GM20000 (cell line): ENCODE results near the gene LAP3.

ENCODE experiments used
- DNase-seq: peaks from one replicate; pipeline ENCODE4 v3.0.0; 2012; ENCODE audit warnings: low spot score
- CTCF ChIP-seq: IDR thresholded peaks from 2 replicates; pipeline ENCODE4 v1.5.1; 2012; ENCODE audit warnings: mild to moderate bottlenecking, control low read depth; ENCODE audit errors: extremely low read depth, missing control alignments

The LAP3 gene

DNA sequence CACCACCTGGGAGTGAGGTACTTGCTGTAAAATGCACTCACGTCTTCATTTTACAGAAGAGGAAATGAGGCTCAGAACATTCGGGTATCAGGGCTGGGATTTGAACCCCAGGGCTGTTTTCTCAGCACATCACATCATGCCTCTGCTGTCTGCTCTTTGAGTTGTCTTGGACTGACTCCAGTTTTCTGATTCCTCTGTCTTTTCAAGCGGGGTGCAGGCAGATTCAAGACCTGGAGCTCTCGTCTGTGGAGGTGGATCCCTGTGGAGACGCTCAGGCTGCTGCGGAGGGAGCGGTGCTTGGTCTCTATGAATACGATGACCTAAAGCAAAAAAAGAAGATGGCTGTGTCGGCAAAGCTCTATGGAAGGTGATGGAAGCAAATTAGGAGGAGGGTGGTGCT lies 6.3 kb downstream of the LAP3 start:
- DNase-seq: no peak
- TF ChIP-seq CTCF: no peak

- TF ChIP-seq CTCF: no peak
- DNase-seq: no peak
Observed at GRCh38 chr4:17583941-17584340, 6.9 kb downstream of the LAP3 start.

DNA sequence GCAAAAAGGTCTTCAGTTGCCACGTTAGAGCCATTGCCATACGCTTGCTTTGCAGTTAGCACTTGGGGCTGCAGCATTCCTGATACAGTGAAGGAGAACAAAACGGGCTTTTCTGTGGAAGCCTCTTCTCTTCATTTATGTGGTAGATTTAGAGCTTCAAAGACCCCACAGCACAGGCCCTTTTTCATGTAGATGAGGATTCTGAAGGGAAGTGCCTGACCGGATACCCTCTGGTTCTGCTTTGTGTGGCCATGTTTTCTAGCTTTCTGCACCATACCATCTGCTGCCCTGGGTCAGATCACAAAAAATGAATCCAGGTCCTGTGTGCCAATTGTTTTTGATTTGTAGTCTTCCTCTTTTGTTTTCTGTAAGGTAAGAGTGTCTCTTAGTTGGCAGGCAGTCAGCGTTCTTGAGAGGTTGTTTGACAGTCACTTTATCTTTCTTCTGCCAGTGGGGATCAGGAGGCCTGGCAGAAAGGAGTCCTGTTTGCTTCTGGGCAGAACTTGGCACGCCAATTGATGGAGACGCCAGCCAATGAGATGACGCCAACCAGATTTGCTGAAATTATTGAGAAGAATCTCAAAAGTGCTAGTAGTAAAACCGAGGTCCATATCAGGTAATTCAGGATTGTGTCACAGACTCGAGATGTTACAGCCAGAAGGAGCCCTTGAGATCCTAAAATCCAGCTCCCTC lies 7.7 kb downstream of the LAP3 start:
- no peak for DNase-seq
- TF ChIP-seq CTCF: no peak

GRCh38 chr4:17587094-17587822 lies 10.3 kb downstream of the LAP3 start:
- TF ChIP-seq CTCF: no peak
- no peak for DNase-seq

DNA sequence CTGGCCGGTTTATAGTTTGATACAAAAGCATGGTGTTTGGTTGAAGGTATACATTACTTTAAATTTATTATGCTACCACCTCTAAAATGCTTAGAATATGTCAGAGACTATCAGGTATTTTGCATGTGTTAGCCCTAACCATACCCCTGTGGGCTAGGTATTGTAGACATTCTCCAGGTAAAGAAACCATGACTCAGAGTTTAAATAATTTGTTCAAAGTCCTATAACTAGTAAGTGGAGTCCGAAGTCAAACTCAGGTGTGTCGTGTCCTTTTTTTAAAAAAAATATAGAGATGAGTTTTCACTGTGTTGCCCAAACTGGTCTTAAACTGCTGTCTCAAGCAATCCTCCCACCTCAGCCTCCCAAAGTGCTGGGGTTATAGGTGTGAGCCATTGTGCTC lies 12.4 kb downstream of the LAP3 start:
- no peak for TF ChIP-seq CTCF

GRCh38 chr4:17595471-17596005 lies 18.5 kb downstream of the LAP3 start:
- DNase-seq: peak; percentile 26
- TF ChIP-seq CTCF: no peak

More for the DNA sequence above, 12.4 kb downstream of the LAP3 start:
- no peak for DNase-seq

DNA sequence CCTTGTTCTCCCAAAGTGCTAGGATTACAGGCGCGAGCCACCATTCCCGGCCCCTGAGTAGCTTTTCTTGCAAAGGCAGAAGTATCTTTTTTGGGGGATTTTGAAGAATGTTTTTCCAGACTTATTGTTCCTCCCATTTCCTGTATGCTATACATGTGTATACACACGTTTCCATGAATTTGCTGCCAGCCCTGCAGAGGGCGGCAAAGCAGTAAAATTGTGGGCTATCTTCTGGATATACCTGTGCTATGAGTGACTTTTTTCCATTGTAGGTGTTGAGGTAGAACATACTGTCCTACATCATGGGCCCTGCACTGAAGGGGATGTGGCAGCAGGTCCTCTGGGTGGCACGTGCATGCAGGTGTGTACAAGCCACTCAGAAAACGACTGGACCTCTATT lies 20.5 kb downstream of the LAP3 start:
- DNase-seq: no peak

More for the DNA sequence above, 20.5 kb downstream of the LAP3 start:
- TF ChIP-seq CTCF: no peak
